Activated CD4-positive, alpha-beta memory T cell treated with anti-CD3 and anti-CD28 coated beads for 36 hours (primary cell): ENCODE measurements around the gene UBE2J2. TPM values are rescaled to one million over a fixed set of nuclear protein-coding genes. Genes with fewer than 3 reads are reported as not detected.

ENCODE experiments used
- CTCF ChIA-PET: fragments of 350-600 bp; sonication (Branson Sonifier 250); formaldehyde crosslinking; loops from one replicate; lab custom pipeline; 2021; ENCODE audit warnings: antibody characterized with exemption, inconsistent platforms; lab: Charles Lee
- POLR2A ChIA-PET: fragments of 350-600 bp; sonication (Branson Sonifier 250); formaldehyde crosslinking; loops from one replicate; lab custom pipeline; 2021; ENCODE audit warnings: antibody characterized with exemption; lab: Charles Lee
- DNase-seq: peaks from one replicate; pipeline ENCODE4 v3.0.0-alpha.2; 2020
- H3K27ac Mint-ChIP-seq: one replicate; pipeline ENCODE4 v1.8.0; 2021; ENCODE audit warnings: mixed read lengths
- H3K27me3 Mint-ChIP-seq: one replicate; pipeline ENCODE4 v1.8.0; 2021; ENCODE audit warnings: mixed read lengths
- H3K36me3 Mint-ChIP-seq: one replicate; pipeline ENCODE4 v1.8.0; 2021; ENCODE audit warnings: mixed read lengths
- H3K4me1 Mint-ChIP-seq: one replicate; pipeline ENCODE4 v1.8.0; 2021; ENCODE audit warnings: low read depth, mixed read lengths
- H3K4me3 Mint-ChIP-seq: one replicate; pipeline ENCODE4 v1.8.0; 2021; ENCODE audit warnings: mild to moderate bottlenecking, mixed read lengths
- H3K9me3 Mint-ChIP-seq: one replicate; pipeline ENCODE4 v1.8.0; 2021; ENCODE audit warnings: mixed read lengths
- intact Hi-C: fragments of 100-400 bp; cut with micrococcal nuclease; formaldehyde crosslinking; loops from one replicate; pipeline ENCODE4 v1.15.1; 2023
- total RNA-seq, 2 experiments: library from RNA; stranded (reverse); gene quantifications; one replicate each; pipeline ENCODE4 v1.2.3, GENCODE V29; 2021

UBE2J2 gene
- total RNA-seq, 2 experiments from 2014 or later: 58.7 to 61.6 TPM

GRCh38 chr1:1231400-1232207 lies 42.0 kb downstream of the UBE2J2 start, which contains the start of gene SDF4:
TSS of gene SDF4 (minus strand) at chr1:1232001. CDS start at chr1:1228772, 3,229 bp downstream.
- Mint-ChIP-seq H3K9me3 (peaks cover 2% of the 10 kb centered on the region), H3K4me3 (peak within 1 kb of the TSS; percentile 94), H3K27ac (peak within 1 kb of the TSS; percentile 92), H3K36me3 (peaks cover 39% of the 10 kb centered on the region), H3K4me1 (peaks cover 33% of the 10 kb centered on the region), H3K27me3 (no peaks in the 10 kb centered on the region)
- intact Hi-C loops: loop anchor here (1.0 to 2.0 kb wide), 4 partner anchors 15 to 115 kb away; partner anchors contain the start of genes C1orf159, PUSL1 and UBE2J2
- DNase-seq: peak; percentile 98
- CTCF ChIA-PET: interaction anchor here (0.6 to 2.3 kb wide), 8 partner anchors 17 to 207 kb away, joined by 3 to 34 read pairs (median 3); partner anchors contain the start of gene UBE2J2
- POLR2A ChIA-PET: interaction anchor here (0.6 to 2.8 kb wide), 11 partner anchors 10 to 117 kb away, joined by 3 to 35 read pairs (median 3); partner anchors contain the start of genes TNFRSF18, TNFRSF4 and UBE2J2

- ChIA-PET CTCF (interaction anchor here (0.6 to 2.3 kb wide), 8 partner anchors 16 to 207 kb away, joined by 3 to 34 read pairs (median 3); partner anchors contain the start of gene UBE2J2), POLR2A (interaction anchor here (0.7 to 2.8 kb wide), 11 partner anchors 9 to 109 kb away, joined by 3 to 35 read pairs (median 3); partner anchors contain the start of genes TNFRSF18, TNFRSF4 and UBE2J2)
- intact Hi-C loops: loop anchor here (2.0 kb wide), 1 partner anchor 14 kb away; no protein-coding TSS in a partner anchor
- peak overlapping the region; percentile 92 for H3K27ac Mint-ChIP-seq
- H3K36me3 Mint-ChIP-seq: peaks cover 41% of the 10 kb centered on the region
- H3K4me3 Mint-ChIP-seq: peak overlapping the region; percentile 94
- DNase-seq: peak; percentile 30
- H3K9me3 Mint-ChIP-seq: peaks cover 2% of the 10 kb centered on the region
- H3K4me1 Mint-ChIP-seq: peaks cover 37% of the 10 kb centered on the region
- no peaks in the 10 kb centered on the region for H3K27me3 Mint-ChIP-seq
These were observed 42.8 kb downstream of the UBE2J2 start for GRCh38 chr1:1230656-1231399.

GRCh38 chr1:1229770-1230169 lies 43.9 kb downstream of the UBE2J2 start:
- Mint-ChIP-seq H3K27me3 (no peaks in the 10 kb centered on the region), H3K4me3 (peak overlapping the region; percentile 94), H3K36me3 (peaks cover 46% of the 10 kb centered on the region), H3K4me1 (peaks cover 42% of the 10 kb centered on the region), H3K27ac (peak overlapping the region; percentile 77), H3K9me3 (peaks cover 2% of the 10 kb centered on the region)
- no peak for DNase-seq
- ChIA-PET POLR2A (interaction anchor here (1.0 to 1.5 kb wide), 2 partner anchors 13 to 23 kb away, joined by 4 to 5 read pairs; no protein-coding TSS in a partner anchor), CTCF (interaction anchor here (1.8 kb wide), 1 partner anchor 108 kb away, joined by 7 read pairs; no protein-coding TSS in a partner anchor)
- intact Hi-C loops: loop anchor here (2.0 kb wide), 1 partner anchor 13 kb away; no protein-coding TSS in a partner anchor

- Mint-ChIP-seq H3K27ac (no peak overlapping the region), H3K27me3 (no peaks in the 10 kb centered on the region), H3K36me3 (peaks cover 42% of the 10 kb centered on the region), H3K9me3 (peaks cover 2% of the 10 kb centered on the region), H3K4me3 (no peak overlapping the region), H3K4me1 (peaks cover 32% of the 10 kb centered on the region)
- DNase-seq: no peak
- CTCF ChIA-PET: interaction anchor here (1.8 kb wide), 1 partner anchor 107 kb away, joined by 7 read pairs; no protein-coding TSS in a partner anchor
- POLR2A ChIA-PET: interaction anchor here (0.6 to 1.5 kb wide), 2 partner anchors 12 to 81 kb away, joined by 3 to 5 read pairs; no protein-coding TSS in a partner anchor
- intact Hi-C loops: no loop called here
These were observed 44.9 kb downstream of the UBE2J2 start for GRCh38 chr1:1228596-1229321.

GRCh38 chr1:1228187-1228586 lies 45.5 kb downstream of the UBE2J2 start:
- Mint-ChIP-seq H3K27ac (no peak overlapping the region), H3K27me3 (no peaks in the 10 kb centered on the region), H3K4me1 (peaks cover 27% of the 10 kb centered on the region), H3K9me3 (no peaks in the 10 kb centered on the region), H3K36me3 (peaks cover 41% of the 10 kb centered on the region), H3K4me3 (no peak overlapping the region)
- DNase-seq: no peak
- ChIA-PET POLR2A (no interaction called here), CTCF (interaction anchor here (1.8 kb wide), 1 partner anchor 106 kb away, joined by 7 read pairs; no protein-coding TSS in a partner anchor)
- intact Hi-C loops: no loop called here

- H3K36me3 Mint-ChIP-seq: peaks cover 48% of the 10 kb centered on the region
- CTCF ChIA-PET: interaction anchor here (0.8 to 2.4 kb wide), 2 partner anchors 105 to 194 kb away, joined by 3 to 8 read pairs; no protein-coding TSS in a partner anchor
These were observed 46.3 kb downstream of the UBE2J2 start for GRCh38 chr1:1227386-1227785.

GRCh38 chr1:1226566-1227362 lies 46.9 kb downstream of the UBE2J2 start:
- Mint-ChIP-seq H3K4me3 (no peak overlapping the region), H3K27ac (no peak overlapping the region), H3K9me3 (no peaks in the 10 kb centered on the region), H3K27me3 (no peaks in the 10 kb centered on the region), H3K36me3 (peaks cover 51% of the 10 kb centered on the region), H3K4me1 (peaks cover 30% of the 10 kb centered on the region)
- POLR2A ChIA-PET: interaction anchor here (1.3 kb wide), 1 partner anchor 11 kb away, joined by 3 read pairs; no protein-coding TSS in a partner anchor
- intact Hi-C loops: no loop called here
- CTCF ChIA-PET: interaction anchor here (0.8 to 2.4 kb wide), 2 partner anchors 105 to 194 kb away, joined by 3 to 8 read pairs; no protein-coding TSS in a partner anchor
- no peak for DNase-seq

More at GRCh38 chr1:1227386-1227785, 46.3 kb downstream of the UBE2J2 start:
- Mint-ChIP-seq H3K27ac (no peak overlapping the region), H3K27me3 (no peaks in the 10 kb centered on the region), H3K9me3 (no peaks in the 10 kb centered on the region), H3K4me1 (peaks cover 29% of the 10 kb centered on the region), H3K4me3 (no peak overlapping the region)
- intact Hi-C loops: no loop called here
- POLR2A ChIA-PET: interaction anchor here (1.3 kb wide), 1 partner anchor 12 kb away, joined by 3 read pairs; no protein-coding TSS in a partner anchor
- no peak for DNase-seq

GRCh38 chr1:1225913-1226312 lies 47.7 kb downstream of the UBE2J2 start:
- Mint-ChIP-seq H3K9me3 (no peaks in the 10 kb centered on the region), H3K27me3 (no peaks in the 10 kb centered on the region), H3K4me1 (peaks cover 34% of the 10 kb centered on the region), H3K4me3 (no peak overlapping the region), H3K36me3 (peaks cover 52% of the 10 kb centered on the region), H3K27ac (peak overlapping the region; percentile 0)
- POLR2A ChIA-PET: interaction anchor here (1.3 kb wide), 1 partner anchor 10 kb away, joined by 3 read pairs; no protein-coding TSS in a partner anchor
- intact Hi-C loops: no loop called here
- no peak for DNase-seq
- CTCF ChIA-PET: interaction anchor here (2.4 kb wide), 1 partner anchor 104 kb away, joined by 8 read pairs; no protein-coding TSS in a partner anchor

- no peaks in the 10 kb centered on the region for H3K27me3 Mint-ChIP-seq
- no peak overlapping the region for H3K4me3 Mint-ChIP-seq
- peaks cover 54% of the 10 kb centered on the region for H3K36me3 Mint-ChIP-seq
- ChIA-PET CTCF (interaction anchor here (2.4 kb wide), 1 partner anchor 103 kb away, joined by 8 read pairs; no protein-coding TSS in a partner anchor), POLR2A (no interaction called here)
- no peaks in the 10 kb centered on the region for H3K9me3 Mint-ChIP-seq
- DNase-seq: no peak
- peaks cover 35% of the 10 kb centered on the region for H3K4me1 Mint-ChIP-seq
- intact Hi-C loops: no loop called here
- peak overlapping the region; percentile 0 for H3K27ac Mint-ChIP-seq
These were observed 48.3 kb downstream of the UBE2J2 start for GRCh38 chr1:1225238-1225845.

GRCh38 chr1:1223891-1224290 lies 49.8 kb downstream of the UBE2J2 start:
- CTCF ChIA-PET: interaction anchor here (1.2 kb wide), 1 partner anchor 101 kb away, joined by 3 read pairs; no protein-coding TSS in a partner anchor
- H3K27me3 Mint-ChIP-seq: no peaks in the 10 kb centered on the region
- peaks cover 58% of the 10 kb centered on the region for H3K36me3 Mint-ChIP-seq
- DNase-seq: no peak
- H3K27ac Mint-ChIP-seq: no peak overlapping the region
- POLR2A ChIA-PET: no interaction called here
- H3K4me1 Mint-ChIP-seq: peaks cover 40% of the 10 kb centered on the region
- H3K4me3 Mint-ChIP-seq: no peak overlapping the region
- no peaks in the 10 kb centered on the region for H3K9me3 Mint-ChIP-seq
- intact Hi-C loops: no loop called here
